Prostate gland (tissue), 2 donors: ENCODE data around the gene CRTAC1. TPM values are rescaled to one million over a fixed set of nuclear protein-coding genes. Genes with fewer than 3 reads are reported as not detected.

Source experiments
- DNase-seq: peaks from one replicate; pipeline ENCODE4 v3.0.0-alpha.2; 2019; ENCODE audit warnings: low spot score
- H3K27ac ChIP-seq, 2 donors: fragments of 200-600 bp; sonication (generic); 2 replicates each; pipeline ENCODE4 v1.5.1; 2017 to 2019
- H3K27me3 ChIP-seq: fragments of 200-600 bp; sonication (generic); replicated peaks from 2 replicates; pipeline ENCODE4 v1.5.1; 2019; ENCODE audit not compliant: insufficient read depth
- H3K36me3 ChIP-seq, 2 donors: fragments of 200-600 bp; sonication (generic); 1 replicate in 1 of 2; 2 replicates in 1 of 2; pipeline versions ENCODE4 v1.5.1 to v1.8.1; 2017 to 2019
- H3K4me1 ChIP-seq: fragments of 200-600 bp; sonication (generic); replicated peaks from 2 replicates; pipeline ENCODE4 v1.5.1; 2019
- H3K4me3 ChIP-seq, 2 donors: fragments of 200-600 bp; sonication (generic); 2 replicates each; pipeline ENCODE4 v1.5.1; 2017 to 2019
- H3K9me3 ChIP-seq: fragments of 200-600 bp; sonication (generic); 2 replicates; pipeline ENCODE4 v1.5.1; 2017
- POLR2A ChIP-seq: fragments of 450-650 bp; IDR thresholded peaks from one replicate; pipeline ENCODE4 v1.6.1; 2016; ENCODE audit warnings: antibody characterized with exemption, mild to moderate bottlenecking
- POLR2AphosphoS5 ChIP-seq: sonication (generic); formaldehyde crosslinking; IDR thresholded peaks from one replicate; pipeline ENCODE4 v1.6.1; 2017; ENCODE audit warnings: antibody characterized with exemption
- WGBS: methylation state at CpG from one replicate; pipeline ENCODE4 v1.1.5; 2018; 5-methylcytosine and 5-hydroxymethylcytosine counted together
- intact Hi-C: fragments of 100-400 bp; cut with DNase I; formaldehyde crosslinking; loops from one replicate; pipeline ENCODE4 v1.14.2; 2022
- total RNA-seq, 2 donors: library from RNA; depleted of rRNA; stranded (reverse); fragments of >200 nt; gene quantifications; one replicate each; pipeline ENCODE4 v1.1.0, GENCODE V29; 2016
- TF ChIP-seq, protein P1 (sequence below), 4 experiments: fragments of 200-600 bp in 2 of 4; fragments of 450-650 bp in 2 of 4; sonication (generic) in 2 of 4; IDR thresholded peaks; 1 replicate in 3 of 4; 2 replicates in 1 of 4; pipeline ENCODE4 v1.5.1; 2016 to 2019; ENCODE audit warnings: antibody characterized with exemption in 4 of 4, mild to moderate bottlenecking in 2 of 4, moderate library complexity in 2 of 4

The CRTAC1 gene
- total RNA-seq, 2 donors from 2014 or later: 3.8 to 8.9 TPM

DNA sequence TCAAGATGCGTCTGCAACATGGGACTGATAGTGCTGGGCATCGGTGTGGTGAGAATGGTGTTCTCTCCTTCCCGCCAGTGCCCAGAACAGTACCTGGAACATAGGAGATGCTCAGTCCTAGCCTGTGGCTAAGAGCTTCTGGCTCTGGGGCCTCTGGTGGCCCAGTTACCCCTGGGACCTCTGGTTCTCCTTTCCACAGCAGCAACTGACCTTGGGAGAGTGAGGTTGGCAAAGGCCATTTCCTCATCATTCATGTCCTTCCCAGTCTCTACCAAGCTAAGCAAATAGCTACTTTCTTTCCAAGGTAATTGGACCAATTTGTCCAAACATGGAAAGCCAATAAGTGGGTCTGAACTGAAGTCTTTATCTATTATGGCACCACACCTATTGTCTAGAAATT is 192.3 kb downstream of the CRTAC1 start:
- WGBS: 94% methylated on average over 3 of the region's 3 CpGs
- no peak for TF ChIP-seq POLR2A
- TF ChIP-seq, protein P1, sequence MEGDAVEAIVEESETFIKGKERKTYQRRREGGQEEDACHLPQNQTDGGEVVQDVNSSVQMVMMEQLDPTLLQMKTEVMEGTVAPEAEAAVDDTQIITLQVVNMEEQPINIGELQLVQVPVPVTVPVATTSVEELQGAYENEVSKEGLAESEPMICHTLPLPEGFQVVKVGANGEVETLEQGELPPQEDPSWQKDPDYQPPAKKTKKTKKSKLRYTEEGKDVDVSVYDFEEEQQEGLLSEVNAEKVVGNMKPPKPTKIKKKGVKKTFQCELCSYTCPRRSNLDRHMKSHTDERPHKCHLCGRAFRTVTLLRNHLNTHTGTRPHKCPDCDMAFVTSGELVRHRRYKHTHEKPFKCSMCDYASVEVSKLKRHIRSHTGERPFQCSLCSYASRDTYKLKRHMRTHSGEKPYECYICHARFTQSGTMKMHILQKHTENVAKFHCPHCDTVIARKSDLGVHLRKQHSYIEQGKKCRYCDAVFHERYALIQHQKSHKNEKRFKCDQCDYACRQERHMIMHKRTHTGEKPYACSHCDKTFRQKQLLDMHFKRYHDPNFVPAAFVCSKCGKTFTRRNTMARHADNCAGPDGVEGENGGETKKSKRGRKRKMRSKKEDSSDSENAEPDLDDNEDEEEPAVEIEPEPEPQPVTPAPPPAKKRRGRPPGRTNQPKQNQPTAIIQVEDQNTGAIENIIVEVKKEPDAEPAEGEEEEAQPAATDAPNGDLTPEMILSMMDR (IDR thresholded peaks at IDR 0.05): no peak
- no peak for TF ChIP-seq POLR2AphosphoS5
- Histone ChIP-seq H3K36me3 (no peaks in the 10 kb centered on the region), H3K4me3 (no peak overlapping the region), H3K27ac (no peak overlapping the region), H3K4me1 (no peaks in the 10 kb centered on the region), H3K27me3 (no peaks in the 10 kb centered on the region), H3K9me3 (no peaks in the 10 kb centered on the region)
- intact Hi-C loops: no loop called here
- no peak for DNase-seq

DNA sequence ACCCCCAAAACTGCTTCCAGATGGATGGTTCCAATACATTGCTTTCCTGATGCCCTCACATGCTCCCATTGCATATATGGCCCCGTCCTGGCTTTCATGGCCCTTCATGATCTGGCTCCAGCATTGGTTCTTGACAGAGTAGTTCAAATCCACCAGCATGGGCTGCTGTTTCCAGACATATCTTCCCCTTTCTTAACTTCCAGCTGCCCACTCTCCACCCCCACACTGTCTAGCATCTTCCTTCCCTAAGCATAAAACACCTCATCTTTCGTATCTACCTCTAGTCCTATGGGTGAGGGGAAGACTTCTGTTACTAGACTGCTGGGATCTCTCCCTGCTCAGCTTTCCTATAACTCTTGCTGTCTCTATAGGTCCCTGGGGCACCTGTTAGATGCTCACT is 194.0 kb downstream of the CRTAC1 start:
- TF ChIP-seq, protein P1 (IDR thresholded peaks at IDR 0.05): no peak
- TF ChIP-seq POLR2A: no peak
- TF ChIP-seq POLR2AphosphoS5: no peak
- H3K4me3 ChIP-seq: no peak overlapping the region
- H3K27ac ChIP-seq: no peak overlapping the region
- H3K4me1 ChIP-seq: no peaks in the 10 kb centered on the region
- no peak for DNase-seq
- H3K27me3 ChIP-seq: no peaks in the 10 kb centered on the region
- H3K9me3 ChIP-seq: no peaks in the 10 kb centered on the region
- intact Hi-C loops: no loop called here
- 93% methylated on average over 2 of the region's 2 CpGs for WGBS
- H3K36me3 ChIP-seq: no peaks in the 10 kb centered on the region

DNA sequence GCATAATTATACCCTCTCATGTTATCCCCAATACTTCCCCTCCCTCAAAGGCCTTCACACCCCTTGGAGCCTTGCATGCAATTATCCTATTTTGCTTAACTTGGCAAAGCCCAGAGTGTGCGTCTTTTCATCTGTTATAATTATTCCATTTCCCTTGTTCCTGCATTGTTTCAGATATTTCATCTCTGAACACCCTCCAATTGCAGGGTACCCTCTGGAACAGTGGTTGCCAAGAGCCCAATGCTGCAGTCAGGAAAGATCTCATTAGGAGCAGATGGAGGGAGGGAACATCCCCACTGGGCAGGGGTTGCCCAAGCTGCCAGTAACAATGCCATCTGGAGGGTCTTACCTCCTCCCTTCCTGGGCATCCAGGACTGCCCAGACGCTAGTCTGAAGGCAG is 199.2 kb downstream of the CRTAC1 start:
- intact Hi-C loops: no loop called here
- Histone ChIP-seq H3K27ac (no peak overlapping the region), H3K9me3 (no peaks in the 10 kb centered on the region), H3K4me1 (no peaks in the 10 kb centered on the region), H3K4me3 (no peak overlapping the region), H3K27me3 (no peaks in the 10 kb centered on the region), H3K36me3 (no peaks in the 10 kb centered on the region)
- WGBS: 75% methylated on average over 2 of the region's 2 CpGs
- no peak for DNase-seq
- TF ChIP-seq, protein P1 (IDR thresholded peaks at IDR 0.05): no peak
- no peak for TF ChIP-seq POLR2AphosphoS5
- TF ChIP-seq POLR2A: no peak

DNA sequence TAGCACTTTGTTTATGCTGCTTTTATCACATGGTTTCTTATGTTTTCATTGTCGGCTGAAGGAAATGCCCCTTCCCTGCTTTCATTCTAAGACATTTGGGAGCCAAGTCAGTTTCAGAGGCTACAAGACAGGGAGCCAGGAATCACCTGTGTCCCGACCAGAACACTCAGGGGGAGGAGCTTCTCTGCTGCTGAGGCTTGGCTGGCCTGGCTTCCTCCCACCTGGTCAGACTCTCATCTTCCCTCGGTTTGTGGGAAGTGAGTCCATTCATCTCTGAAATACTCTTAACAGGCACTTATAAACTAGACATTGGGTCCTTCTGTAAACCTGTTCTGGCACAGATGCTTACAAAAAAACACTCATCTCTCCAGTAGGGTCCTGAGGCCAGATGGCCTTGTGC is 200.4 kb downstream of the CRTAC1 start:
- WGBS: 10% methylated on average over 3 of the region's 3 CpGs
- H3K27ac ChIP-seq: no peak overlapping the region
- H3K27me3 ChIP-seq: no peaks in the 10 kb centered on the region
- TF ChIP-seq POLR2AphosphoS5: no peak
- TF ChIP-seq, protein P1 (IDR thresholded peaks at IDR 0.05): no peak
- no peak for TF ChIP-seq POLR2A
- no peaks in the 10 kb centered on the region for H3K36me3 ChIP-seq
- DNase-seq: no peak
- intact Hi-C loops: no loop called here
- no peak overlapping the region for H3K4me3 ChIP-seq
- no peaks in the 10 kb centered on the region for H3K9me3 ChIP-seq
- no peaks in the 10 kb centered on the region for H3K4me1 ChIP-seq

DNA sequence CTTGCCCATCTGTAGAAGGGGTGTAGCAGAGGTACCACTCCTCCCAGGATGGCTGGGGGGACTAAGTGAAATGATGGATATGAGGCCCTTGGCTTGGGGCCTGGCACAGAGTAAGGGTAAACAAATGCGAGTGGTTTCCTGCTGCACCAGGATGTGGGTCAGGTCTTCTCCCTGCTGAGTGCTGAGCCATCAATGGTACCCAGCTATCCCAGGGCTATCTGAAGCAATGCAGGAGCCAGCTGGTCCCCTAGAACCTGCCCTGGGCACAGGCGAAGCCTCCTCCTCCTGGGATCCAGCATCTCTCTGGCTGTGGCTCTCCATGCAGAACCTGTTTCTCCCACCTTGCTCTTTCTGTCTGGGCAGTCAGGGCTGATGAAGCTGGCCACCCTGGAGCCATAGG is 201.7 kb downstream of the CRTAC1 start:
- no peaks in the 10 kb centered on the region for H3K36me3 ChIP-seq
- WGBS: 71% methylated on average over 2 of the region's 2 CpGs
- no peak for DNase-seq

More for the DNA sequence above, 201.7 kb downstream of the CRTAC1 start:
- Histone ChIP-seq H3K27me3 (no peaks in the 10 kb centered on the region), H3K9me3 (no peaks in the 10 kb centered on the region), H3K4me3 (no peak overlapping the region), H3K4me1 (no peaks in the 10 kb centered on the region), H3K27ac (no peak overlapping the region)
- intact Hi-C loops: no loop called here
- no peak for TF ChIP-seq POLR2AphosphoS5
